GM12864 (cell line): Measurements from ENCODE around the gene CPNE5.

ENCODE experiments used
- DNase-seq: peaks from one replicate; pipeline ENCODE4 v3.0.0-alpha.2; 2011; ENCODE audit warnings: low read depth
- H3K4me3 ChIP-seq: 2 replicates; pipeline ENCODE4 v1.5.1; 2011; ENCODE audit warnings: mild to moderate bottlenecking, low read depth, low read length, control low read depth
- TF ChIP-seq, protein P1 (sequence below): IDR thresholded peaks from 2 replicates; pipeline ENCODE4 v1.5.1; 2011; ENCODE audit warnings: low read depth, mild to moderate bottlenecking, moderate library complexity, low read length, control low read depth, inconsistent platforms; ENCODE audit errors: missing control alignments

Gene CPNE5

DNA sequence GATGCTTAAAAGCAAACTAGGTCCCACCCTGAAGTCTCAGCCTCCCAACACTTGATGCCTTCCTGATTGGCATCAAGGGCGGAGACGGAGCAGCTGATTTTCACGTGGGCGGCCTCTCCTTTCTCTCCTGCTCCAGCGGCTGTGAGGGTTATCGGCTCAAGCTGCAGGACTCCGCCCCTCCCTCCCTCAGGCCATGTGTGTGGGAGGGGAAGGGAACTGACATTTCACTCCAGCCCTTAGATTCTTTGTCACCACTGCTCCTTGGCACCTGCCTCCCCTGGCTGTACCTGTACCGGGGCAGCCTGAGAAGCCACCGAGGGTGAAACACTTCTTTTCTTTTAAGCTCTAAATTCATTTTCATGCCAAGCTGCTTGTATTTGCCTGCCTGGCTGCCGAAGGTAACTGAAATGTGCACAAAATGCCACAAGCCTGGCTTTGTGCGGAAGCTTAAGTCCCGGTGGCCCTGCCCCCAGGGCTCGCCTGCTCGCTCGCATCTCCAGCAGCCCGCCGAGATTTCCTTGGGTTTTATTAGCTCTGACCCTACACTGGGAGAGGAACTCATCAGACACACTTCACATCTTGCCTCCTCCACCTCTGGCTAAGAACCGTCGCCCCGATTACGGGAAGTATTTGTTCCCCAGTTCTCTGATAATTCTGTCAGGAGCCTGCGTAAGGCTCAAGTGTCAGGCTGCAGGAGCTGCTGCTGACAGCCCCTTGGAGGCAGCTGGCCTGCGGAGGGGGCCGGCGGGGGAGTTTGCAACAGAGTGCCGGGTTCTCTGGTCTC is 9.6 kb upstream of the CPNE5 start:
- DNase-seq = no peak
- TF ChIP-seq, protein P1, sequence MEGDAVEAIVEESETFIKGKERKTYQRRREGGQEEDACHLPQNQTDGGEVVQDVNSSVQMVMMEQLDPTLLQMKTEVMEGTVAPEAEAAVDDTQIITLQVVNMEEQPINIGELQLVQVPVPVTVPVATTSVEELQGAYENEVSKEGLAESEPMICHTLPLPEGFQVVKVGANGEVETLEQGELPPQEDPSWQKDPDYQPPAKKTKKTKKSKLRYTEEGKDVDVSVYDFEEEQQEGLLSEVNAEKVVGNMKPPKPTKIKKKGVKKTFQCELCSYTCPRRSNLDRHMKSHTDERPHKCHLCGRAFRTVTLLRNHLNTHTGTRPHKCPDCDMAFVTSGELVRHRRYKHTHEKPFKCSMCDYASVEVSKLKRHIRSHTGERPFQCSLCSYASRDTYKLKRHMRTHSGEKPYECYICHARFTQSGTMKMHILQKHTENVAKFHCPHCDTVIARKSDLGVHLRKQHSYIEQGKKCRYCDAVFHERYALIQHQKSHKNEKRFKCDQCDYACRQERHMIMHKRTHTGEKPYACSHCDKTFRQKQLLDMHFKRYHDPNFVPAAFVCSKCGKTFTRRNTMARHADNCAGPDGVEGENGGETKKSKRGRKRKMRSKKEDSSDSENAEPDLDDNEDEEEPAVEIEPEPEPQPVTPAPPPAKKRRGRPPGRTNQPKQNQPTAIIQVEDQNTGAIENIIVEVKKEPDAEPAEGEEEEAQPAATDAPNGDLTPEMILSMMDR = no peak
- H3K4me3 ChIP-seq = no peak overlapping the region

DNA sequence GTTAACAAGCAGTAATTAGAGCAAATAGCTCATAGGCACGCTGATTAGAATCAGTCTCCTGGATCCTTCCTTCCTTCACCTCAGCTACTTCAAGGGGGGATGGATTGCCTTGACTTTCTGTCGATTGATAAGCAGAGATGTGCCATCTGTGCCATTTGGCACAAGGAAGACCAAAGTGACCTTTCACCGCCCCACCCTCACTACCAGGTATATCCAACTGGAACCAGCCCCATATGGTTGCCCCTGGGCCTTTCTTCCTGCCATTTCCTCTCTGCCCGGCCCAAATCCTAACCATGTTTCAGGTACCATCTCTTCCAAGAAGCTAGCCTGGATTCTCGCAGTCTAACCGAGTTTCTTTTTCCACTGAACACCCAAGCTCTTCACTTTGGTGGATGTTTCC is 8.7 kb upstream of the CPNE5 start:
- no peak overlapping the region for H3K4me3 ChIP-seq
- TF ChIP-seq, protein P1 = no peak
- no peak for DNase-seq

DNA sequence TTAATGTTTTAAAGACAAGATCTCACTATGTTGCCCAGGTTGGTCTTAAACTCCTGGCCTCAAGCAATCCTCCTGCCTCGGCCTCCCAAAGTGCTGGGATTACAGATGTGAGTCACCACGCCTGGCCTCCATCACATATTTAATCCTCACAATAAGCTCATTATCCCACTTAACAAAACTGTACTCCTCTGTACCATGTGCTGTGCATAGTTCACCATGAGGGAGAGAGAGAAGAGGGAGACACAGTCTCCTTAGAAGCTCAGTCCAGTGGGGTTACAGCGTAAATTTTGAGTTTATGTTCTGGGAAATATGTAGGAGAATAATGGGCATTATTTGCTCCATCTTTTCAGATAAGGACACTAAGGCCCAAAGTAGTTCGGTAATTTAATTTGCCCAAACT is 7.9 kb upstream of the CPNE5 start:
- DNase-seq = no peak
- H3K4me3 ChIP-seq = no peak overlapping the region
- TF ChIP-seq, protein P1 = no peak

DNA sequence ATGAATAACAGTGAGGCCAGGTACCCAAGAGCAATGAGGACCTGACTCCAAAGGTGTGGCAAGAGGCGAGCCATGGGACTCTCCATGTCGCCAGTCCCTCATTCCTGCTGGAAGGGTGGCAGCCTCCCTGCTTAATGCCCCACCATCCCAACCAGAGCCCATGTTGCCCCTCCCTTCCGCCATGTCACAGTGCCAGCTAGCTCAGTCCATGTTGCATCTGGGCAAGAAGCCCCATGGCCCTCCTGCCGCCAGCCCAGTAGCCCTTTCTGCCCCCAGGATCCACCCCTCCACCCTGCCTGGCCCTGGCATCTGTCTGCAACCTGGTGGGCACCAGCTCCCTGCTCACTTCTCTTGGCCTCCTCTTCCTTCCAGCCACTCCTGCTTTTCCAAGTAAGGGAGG is 6.0 kb upstream of the CPNE5 start:
- H3K4me3 ChIP-seq = no peak overlapping the region
- TF ChIP-seq, protein P1 = no peak
- no peak for DNase-seq

DNA sequence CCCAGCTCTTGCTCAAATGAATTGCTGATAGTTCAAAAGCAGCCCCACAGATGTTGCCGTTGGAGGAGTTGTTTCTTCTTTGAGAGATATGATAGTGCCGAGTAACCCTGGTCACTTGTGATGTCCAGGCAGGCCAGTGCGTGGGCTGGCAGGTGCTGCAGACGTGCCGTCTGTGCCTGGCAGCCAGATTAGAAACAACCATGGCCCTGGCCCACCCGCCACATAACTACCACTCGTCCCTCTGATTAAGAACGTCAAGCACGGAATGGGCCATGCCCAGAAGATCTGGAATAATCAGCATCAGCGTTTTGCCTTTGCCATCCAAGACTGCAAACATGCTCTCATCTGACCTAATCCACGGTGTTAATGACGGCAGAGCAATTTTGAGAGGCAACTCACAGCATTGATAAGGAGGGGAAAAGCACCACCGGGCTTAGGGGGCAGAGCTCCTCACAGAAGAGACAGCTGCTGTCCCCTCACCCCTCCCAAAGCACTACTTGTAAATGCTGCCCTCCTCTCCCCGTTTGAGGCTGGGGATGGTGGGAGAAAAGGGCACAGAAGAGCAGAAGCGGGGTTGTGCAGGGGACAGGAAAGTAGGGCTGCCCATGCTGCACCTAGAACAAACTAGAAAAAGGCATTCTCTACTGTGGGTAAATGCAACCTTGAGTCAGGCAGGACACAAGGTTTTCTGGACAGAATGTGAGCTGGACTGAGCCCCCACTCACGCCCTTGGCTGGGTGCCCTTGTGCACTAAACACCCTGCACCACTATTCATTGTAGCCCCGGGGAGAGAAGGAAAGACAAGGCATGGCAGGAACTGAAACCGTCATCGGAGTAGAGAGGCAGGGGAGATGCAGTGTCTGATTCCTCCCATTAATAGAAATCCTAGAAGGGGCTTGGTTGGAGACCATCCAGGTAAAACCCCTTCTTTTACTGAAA is 5.3 kb upstream of the CPNE5 start:
- TF ChIP-seq, protein P1 = no peak
- H3K4me3 ChIP-seq = no peak overlapping the region

DNA sequence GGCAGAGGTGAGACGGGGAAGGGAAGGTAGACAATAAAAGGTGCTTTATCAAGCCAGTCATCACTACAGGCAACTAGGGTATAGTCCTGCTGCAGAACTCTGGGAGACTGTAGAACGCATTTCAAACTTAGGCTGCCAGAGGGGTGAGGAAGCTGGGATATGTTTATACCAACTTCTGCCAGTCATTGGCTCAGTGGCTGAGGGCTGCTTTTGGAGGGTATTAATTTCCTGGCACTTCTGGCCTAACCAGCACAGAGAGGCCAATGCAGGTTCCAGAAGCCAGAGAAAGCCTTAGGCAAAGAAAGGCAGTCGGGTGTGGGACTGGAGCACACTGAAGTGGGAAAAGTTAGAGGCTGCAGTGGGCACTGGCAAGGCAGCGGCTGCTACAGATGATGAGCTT is 3.9 kb upstream of the CPNE5 start:
- no peak overlapping the region for H3K4me3 ChIP-seq
- no peak for DNase-seq
- TF ChIP-seq, protein P1 = no peak

More for the DNA sequence above, 5.3 kb upstream of the CPNE5 start:
- no peak for DNase-seq

DNA sequence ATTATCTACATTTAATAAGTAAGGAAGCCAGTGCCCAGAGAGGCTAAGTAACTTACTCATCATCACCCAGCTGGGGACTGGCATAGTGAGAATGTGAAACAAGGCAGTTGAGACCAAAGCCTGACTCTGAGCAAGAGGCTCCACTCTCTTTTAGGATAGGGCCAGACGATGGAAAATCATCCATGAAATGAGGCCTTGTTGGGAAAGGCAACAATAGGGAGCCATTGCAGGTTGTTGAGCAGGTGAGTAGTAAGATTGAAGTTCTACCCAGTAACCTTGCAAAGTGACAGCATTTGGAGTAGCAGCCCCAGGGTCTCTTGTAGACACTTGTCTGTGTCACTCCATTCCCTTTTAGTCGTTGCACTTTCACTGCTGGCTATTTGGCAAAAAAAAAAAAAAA is 2.5 kb upstream of the CPNE5 start:
- TF ChIP-seq, protein P1 = no peak
- no peak overlapping the region for H3K4me3 ChIP-seq
- DNase-seq = no peak
